Occipital lobe (tissue), 2 donors: ENCODE measurements around the gene MMEL1. TPM values are rescaled to one million over a fixed set of nuclear protein-coding genes. Genes with fewer than 3 reads are reported as not detected.

Source experiments
- DNase-seq: peaks from one replicate; lab custom pipeline; 2025; lab: John Stamatoyannopoulos, UW
- total RNA-seq: library from RNA; depleted of rRNA; stranded (reverse); fragments of >200 nt; gene quantifications from one replicate; pipeline ENCODE4 v1.2.3, GENCODE V29; 2014

The MMEL1 gene
- total RNA-seq, 1 donor from 2014 or later: 3.7 TPM

GRCh38 chr1:2605509-2606395, 27.1 kb downstream of the MMEL1 start:
- DNase-seq: no peak

GRCh38 chr1:2604844-2605508, 27.8 kb downstream of the MMEL1 start:
- DNase-seq: no peak

- no peak for DNase-seq
Observed at GRCh38 chr1:2604156-2604843, 28.5 kb downstream of the MMEL1 start.

- no peak for DNase-seq
Observed at GRCh38 chr1:2603521-2604155, 29.2 kb downstream of the MMEL1 start.

GRCh38 chr1:2602866-2603520, 29.8 kb downstream of the MMEL1 start:
- no peak for DNase-seq

- DNase-seq: no peak
Observed at GRCh38 chr1:2602311-2602835, 30.4 kb downstream of the MMEL1 start.

GRCh38 chr1:2601721-2602303, 31.0 kb downstream of the MMEL1 start:
- DNase-seq: no peak

GRCh38 chr1:2598329-2598931, 34.4 kb downstream of the MMEL1 start:
- DNase-seq: no peak

GRCh38 chr1:2597441-2598328, 35.1 kb downstream of the MMEL1 start:
- no peak for DNase-seq

- DNase-seq: no peak
Observed at GRCh38 chr1:2596530-2597333, 36.1 kb downstream of the MMEL1 start.

- no peak for DNase-seq
Observed at GRCh38 chr1:2595812-2596529, 36.8 kb downstream of the MMEL1 start.

GRCh38 chr1:2595261-2595811, 37.5 kb downstream of the MMEL1 start:
- DNase-seq: no peak

GRCh38 chr1:2594641-2595131, 38.1 kb downstream of the MMEL1 start:
- DNase-seq: no peak

- no peak for DNase-seq
Observed at GRCh38 chr1:2594001-2594640, 38.7 kb downstream of the MMEL1 start.

GRCh38 chr1:2593251-2593878, 39.5 kb downstream of the MMEL1 start:
- no peak for DNase-seq

- DNase-seq: no peak
Observed at GRCh38 chr1:2592672-2593071, 40.1 kb downstream of the MMEL1 start.
